Osteoblast (primary cell): ENCODE measurements around the gene ZNF519. TPM values are rescaled to one million over a fixed set of nuclear protein-coding genes. Genes with fewer than 3 reads are reported as not detected.
"Not testable (repeated sequence)": the region's sequence is repeated elsewhere in the genome, so short reads cannot be mapped to it uniquely, and the experiment has no call there.

Experiments used
- DNase-seq: peaks from one replicate; pipeline ENCODE4 v3.0.0; 2011; ENCODE audit warnings: low spot score, mixed read lengths; ENCODE audit not compliant: insufficient read length; ENCODE audit errors: missing footprints
- H2AFZ ChIP-seq: 2 replicates; pipeline ENCODE4 v1.6.0; 2011; ENCODE audit warnings: mild to moderate bottlenecking, low read length
- H3K27ac ChIP-seq: 2 replicates; pipeline ENCODE4 v1.5.1; 2011; ENCODE audit warnings: mild to moderate bottlenecking, low read depth, low read length, moderate library complexity
- H3K27me3 ChIP-seq: 2 replicates; pipeline ENCODE4 v1.6.0; 2012; ENCODE audit warnings: mild to moderate bottlenecking, control low read depth, inconsistent platforms, low read length, moderate library complexity; ENCODE audit not compliant: insufficient read depth
- H3K36me3 ChIP-seq: 2 replicates; pipeline ENCODE4 v1.5.1; 2011; ENCODE audit warnings: mild to moderate bottlenecking, low read length, control low read depth, moderate library complexity; ENCODE audit not compliant: insufficient read depth
- H3K4me1 ChIP-seq: 2 replicates; pipeline ENCODE4 v1.5.1; 2011; ENCODE audit warnings: mild to moderate bottlenecking, low read length, control low read depth, moderate library complexity; ENCODE audit not compliant: insufficient read depth
- H3K4me2 ChIP-seq: 2 replicates; pipeline ENCODE4 v1.6.0; 2011; ENCODE audit warnings: mild to moderate bottlenecking, low read length; ENCODE audit not compliant: insufficient read depth
- H3K4me3 ChIP-seq: fragments of 200-600 bp; sonication (generic); 3 replicates; pipeline ENCODE4 v1.5.1; 2012; ENCODE audit warnings: mild to moderate bottlenecking, low read length, inconsistent platforms; ENCODE audit not compliant: insufficient read depth
- H3K79me2 ChIP-seq: 2 replicates; pipeline ENCODE4 v1.6.0; 2012; ENCODE audit warnings: mild to moderate bottlenecking, low read length, control low read depth, inconsistent platforms; ENCODE audit not compliant: insufficient read depth
- H3K9me3 ChIP-seq: 2 replicates; pipeline ENCODE4 v1.5.1; 2011; ENCODE audit warnings: low read depth, low read length, control low read depth
- H4K20me1 ChIP-seq: 2 replicates; pipeline ENCODE4 v1.6.0; 2012; ENCODE audit warnings: mild to moderate bottlenecking, low read length, control low read depth; ENCODE audit not compliant: insufficient read depth
- total RNA-seq: library from RNA; depleted of rRNA; stranded (reverse); fragments of >200 nt; gene quantifications from 2 replicates; pipeline ENCODE4 v1.2.3, GENCODE V29; 2012

ZNF519 gene
- total RNA-seq, 1 donor: 5.4 TPM

DNA sequence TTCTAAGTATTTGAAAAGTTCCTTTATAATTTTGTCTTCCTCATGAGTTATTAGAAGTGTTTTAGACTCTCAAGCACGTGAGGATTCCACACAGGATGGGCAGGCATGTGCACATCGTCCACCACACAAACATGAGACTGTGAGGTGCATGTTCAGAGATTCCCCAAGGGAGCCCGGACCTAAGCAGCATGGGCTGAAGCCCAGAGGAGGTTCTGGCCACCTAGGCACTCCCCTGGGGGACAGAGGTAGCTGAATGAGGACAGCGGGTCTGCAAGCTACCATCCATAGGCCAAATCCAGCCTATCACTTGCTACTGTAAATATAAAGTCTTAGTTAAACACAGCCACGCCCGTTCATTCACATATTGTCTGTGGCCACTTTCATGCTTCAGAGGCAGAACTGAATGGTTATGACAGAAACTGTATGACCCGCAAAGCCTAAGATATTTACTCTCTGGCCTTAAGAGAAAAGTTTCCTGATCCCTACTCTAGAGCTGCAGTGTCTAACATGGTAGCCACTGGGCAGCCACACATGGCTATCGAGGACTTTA, 19.4 kb upstream of the ZNF519 start:
- not testable (repeated sequence) for DNase-seq, H3K36me3 ChIP-seq, H3K4me1 ChIP-seq, H2AFZ ChIP-seq, H3K79me2 ChIP-seq, H3K4me2 ChIP-seq, H3K27ac ChIP-seq, H3K4me3 ChIP-seq, H3K9me3 ChIP-seq, H4K20me1 ChIP-seq, H3K27me3 ChIP-seq

DNA sequence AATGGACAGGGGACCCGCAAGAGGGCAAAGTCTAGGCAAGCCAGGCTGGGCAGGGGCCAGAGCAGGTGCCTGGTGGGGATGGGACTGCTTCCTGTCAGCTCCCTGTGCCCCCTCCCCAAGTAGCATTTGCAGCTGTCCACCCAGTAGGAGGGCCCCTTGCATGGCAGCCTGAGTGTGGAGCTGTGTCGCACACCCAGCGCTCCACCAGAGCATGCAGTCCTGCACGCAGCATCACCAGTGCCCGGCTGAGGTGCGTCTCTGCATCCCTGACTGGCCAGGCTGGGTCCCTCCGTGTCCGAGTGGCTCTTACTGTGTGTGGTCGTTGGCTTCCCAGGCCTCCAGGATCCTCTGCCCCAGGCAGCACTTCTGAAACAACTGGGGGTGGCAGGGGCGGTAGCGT, 18.5 kb upstream of the ZNF519 start:
- H4K20me1 ChIP-seq, H3K4me3 ChIP-seq, H3K9me3 ChIP-seq, H3K27me3 ChIP-seq, DNase-seq, H3K4me1 ChIP-seq, H3K4me2 ChIP-seq, H3K36me3 ChIP-seq, H3K27ac ChIP-seq, H3K79me2 ChIP-seq, H2AFZ ChIP-seq: not testable (repeated sequence)

DNA sequence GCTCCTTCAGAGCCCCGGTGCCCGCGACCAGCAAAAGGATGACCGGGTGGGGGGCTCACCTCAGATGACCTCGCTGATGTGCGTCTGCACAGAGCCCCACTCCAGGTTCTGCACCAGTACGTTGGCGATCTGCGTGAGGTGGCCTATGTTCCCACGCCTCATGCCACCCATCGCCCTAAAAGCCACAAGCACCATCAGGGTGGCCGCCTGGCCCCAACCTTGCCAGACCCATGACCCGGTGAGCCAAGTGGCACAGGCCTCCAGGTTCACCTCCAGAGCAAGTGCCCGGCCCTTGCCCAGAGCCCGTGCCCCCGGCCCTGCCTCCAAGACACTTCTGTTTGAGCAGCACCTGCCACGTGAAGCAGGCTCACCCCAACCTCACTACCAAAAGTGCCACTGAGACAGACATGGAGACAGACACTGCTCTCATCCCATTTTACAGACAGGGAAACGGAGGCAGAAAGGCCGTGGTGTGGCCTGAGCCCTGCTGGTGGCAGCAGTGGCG, 17.7 kb upstream of the ZNF519 start:
- H3K36me3 ChIP-seq, H3K27ac ChIP-seq, H3K9me3 ChIP-seq, DNase-seq, H3K4me3 ChIP-seq, H2AFZ ChIP-seq, H3K79me2 ChIP-seq, H3K27me3 ChIP-seq, H3K4me1 ChIP-seq, H3K4me2 ChIP-seq, H4K20me1 ChIP-seq: not testable (repeated sequence)

DNA sequence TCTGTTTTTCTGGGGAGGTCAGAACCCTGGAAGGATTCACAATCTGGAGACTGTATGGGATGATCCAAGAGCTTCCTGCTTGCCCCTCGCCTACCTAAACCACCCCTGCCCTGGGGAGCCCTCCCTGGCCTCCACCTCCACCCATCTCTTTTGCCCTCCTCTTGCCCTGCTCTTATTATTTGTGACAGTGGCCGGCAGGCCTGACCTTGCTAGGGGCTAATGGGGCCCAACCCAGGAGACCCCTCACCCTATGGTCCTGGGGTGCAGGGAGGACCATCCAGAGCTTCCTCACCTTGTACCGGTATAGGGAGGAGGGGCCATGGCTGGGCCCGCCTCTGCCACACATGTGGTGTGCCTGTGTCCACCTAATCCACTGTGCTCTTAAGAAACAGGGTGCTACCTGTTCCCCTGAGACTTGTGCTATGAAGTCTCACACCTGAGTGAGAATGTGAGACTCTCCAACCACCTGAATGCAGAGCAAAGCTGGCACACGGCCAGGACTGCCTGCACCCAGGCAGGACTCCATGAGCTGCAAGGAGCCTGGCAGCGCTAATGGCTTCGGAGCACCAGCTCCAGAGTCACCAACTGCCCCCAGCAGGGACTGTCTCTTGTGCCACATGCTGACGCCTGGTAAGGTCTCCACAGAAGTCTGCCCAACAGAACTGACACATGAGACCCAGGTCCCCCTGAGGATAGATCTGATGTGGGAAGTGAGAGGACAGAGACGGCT, 17.1 kb upstream of the ZNF519 start:
- H3K36me3 ChIP-seq, H3K27ac ChIP-seq, H3K4me2 ChIP-seq, H2AFZ ChIP-seq, H4K20me1 ChIP-seq, H3K79me2 ChIP-seq, DNase-seq, H3K27me3 ChIP-seq, H3K9me3 ChIP-seq, H3K4me1 ChIP-seq, H3K4me3 ChIP-seq: not testable (repeated sequence)

DNA sequence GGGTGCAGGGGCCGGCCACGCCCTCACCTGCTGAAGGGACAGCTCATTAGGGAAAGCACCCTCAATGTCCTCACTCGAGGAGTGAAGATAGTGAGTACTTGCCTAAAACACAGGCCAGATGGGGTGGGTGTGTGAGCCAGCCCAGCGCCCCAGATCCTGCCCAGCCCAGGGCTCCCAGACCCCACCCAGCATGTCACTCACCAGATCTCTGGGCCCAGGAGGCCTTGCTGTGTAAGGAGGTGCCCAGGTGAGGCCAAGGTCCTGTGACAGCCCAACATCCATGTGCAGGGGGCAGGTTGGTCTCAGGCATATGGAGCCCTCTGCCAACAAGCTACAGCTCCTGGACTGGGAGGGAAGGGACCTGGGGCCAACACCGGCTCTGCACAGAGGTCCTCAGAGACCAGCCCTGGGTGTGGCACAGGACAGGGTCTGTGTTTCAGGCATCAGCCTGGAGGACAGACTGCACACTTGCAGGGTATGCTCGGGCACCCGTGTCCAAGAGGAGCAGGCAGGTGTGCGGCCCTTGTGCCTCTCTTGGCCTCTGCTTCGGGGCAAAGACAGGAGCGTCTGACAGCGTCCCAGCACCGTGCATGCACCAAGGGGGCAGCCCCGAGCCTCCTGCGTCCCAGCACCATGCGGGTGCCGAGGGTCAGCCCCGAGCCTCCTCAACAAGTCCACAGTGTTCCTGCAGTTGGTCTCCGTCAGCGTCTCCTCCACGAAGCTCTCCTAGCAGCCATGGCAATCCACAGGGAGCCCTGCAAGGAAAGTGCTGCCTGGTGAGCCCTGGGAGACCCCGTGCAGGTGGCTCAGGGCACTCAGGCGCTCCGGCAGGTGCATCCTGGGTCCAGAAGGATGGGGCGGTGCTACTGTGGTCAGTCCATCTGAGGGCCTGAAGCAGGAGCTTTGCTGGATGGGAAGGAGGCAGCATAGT, 16.0 kb upstream of the ZNF519 start:
- DNase-seq, H3K9me3 ChIP-seq, H3K4me1 ChIP-seq: not testable (repeated sequence)

DNA sequence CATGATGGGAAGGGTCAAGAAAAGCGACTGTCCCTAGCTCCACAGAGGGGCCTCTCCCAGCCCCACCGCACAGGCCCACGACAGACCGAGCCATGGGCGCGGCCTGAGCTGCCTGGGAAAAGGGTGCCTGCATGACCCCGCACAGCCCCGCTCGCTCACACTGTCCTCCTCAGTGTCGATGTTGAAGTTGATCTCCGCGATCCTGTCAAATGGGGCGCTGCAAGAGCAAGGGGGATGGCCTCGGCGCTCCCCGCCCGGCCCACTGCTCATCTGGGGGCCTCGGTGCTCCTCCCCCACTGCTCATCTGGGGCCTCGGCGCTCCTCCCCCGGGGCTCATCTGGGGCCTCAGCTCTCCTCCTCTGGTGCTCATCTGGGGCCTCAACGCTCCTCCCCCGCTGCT, 14.5 kb upstream of the ZNF519 start:
- not testable (repeated sequence) for H2AFZ ChIP-seq, H4K20me1 ChIP-seq, H3K4me3 ChIP-seq, H3K27me3 ChIP-seq, DNase-seq, H3K4me1 ChIP-seq, H3K9me3 ChIP-seq, H3K4me2 ChIP-seq, H3K79me2 ChIP-seq, H3K27ac ChIP-seq, H3K36me3 ChIP-seq

More for the DNA sequence above, 16.0 kb upstream of the ZNF519 start:
- not testable (repeated sequence) for H3K36me3 ChIP-seq, H3K79me2 ChIP-seq, H3K27ac ChIP-seq, H4K20me1 ChIP-seq, H3K4me3 ChIP-seq, H3K4me2 ChIP-seq, H3K27me3 ChIP-seq, H2AFZ ChIP-seq

DNA sequence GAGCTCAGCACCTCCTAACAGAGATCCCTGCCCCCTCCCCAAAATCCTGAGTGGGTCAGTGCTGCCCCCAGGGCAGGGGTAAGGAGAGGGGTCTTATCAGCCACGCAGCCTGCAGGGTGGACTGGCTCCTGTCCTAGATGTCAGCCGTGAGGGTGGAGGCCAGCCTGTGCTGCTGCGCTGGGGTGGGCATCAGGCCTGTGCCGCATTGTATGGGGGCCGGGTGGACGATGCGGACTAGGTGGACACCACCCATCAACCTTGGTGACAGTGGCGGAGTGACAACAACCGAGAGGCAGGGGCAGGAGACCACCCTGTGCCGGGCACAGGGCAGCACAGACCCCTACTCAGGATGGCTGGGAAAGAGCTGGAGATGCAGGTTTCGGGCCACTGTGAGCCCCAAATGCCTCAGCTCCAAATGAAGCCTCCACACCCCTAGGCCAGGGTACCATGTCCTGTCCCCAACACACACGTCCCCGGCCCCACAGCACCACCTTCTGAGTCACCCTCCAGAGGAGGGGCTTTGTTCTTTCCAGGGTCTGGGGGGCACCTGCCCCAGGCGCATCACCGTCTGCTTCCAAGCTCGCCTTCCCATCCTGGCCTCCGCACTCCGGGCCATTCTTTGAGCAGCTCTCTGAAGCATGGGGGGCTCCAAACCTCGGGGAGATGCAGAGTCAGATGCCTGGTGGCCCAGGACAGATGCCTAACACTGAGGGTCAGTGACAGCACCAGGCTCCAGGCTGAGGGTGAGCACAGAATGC, 13.5 kb upstream of the ZNF519 start:
- H3K4me3 ChIP-seq, H3K79me2 ChIP-seq, DNase-seq, H3K36me3 ChIP-seq, H3K9me3 ChIP-seq, H3K27me3 ChIP-seq, H2AFZ ChIP-seq, H3K4me2 ChIP-seq, H3K27ac ChIP-seq, H4K20me1 ChIP-seq, H3K4me1 ChIP-seq: not testable (repeated sequence)

DNA sequence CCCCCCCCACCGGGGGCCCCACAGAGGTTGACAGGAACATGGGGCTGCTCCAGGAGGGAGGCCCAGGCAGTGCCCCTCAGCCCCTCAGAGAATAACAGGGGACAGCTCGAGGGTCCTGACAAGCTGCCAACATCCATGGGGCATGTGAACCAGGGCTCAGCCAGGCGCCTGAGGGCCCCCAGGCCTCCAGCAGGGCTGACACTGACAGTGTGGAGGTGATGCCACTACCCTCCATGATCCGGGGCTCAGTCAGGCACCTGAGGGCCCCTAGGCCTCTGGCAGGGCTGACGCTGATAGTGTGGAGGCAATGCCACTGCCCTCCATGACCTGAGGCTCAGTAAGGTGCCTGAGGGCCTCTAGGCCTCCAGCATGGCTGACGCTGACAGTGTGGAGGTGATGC, 12.8 kb upstream of the ZNF519 start:
- not testable (repeated sequence) for H3K36me3 ChIP-seq, H3K4me1 ChIP-seq, H3K4me3 ChIP-seq, H3K4me2 ChIP-seq, DNase-seq, H4K20me1 ChIP-seq, H3K27me3 ChIP-seq, H3K27ac ChIP-seq, H3K9me3 ChIP-seq, H3K79me2 ChIP-seq, H2AFZ ChIP-seq
